ENCODE data around the gene HOXD13. TPM values are rescaled to one million over a fixed set of nuclear protein-coding genes. Genes with fewer than 3 reads are reported as not detected.

Gene HOXD13
- total and polyA plus RNA-seq, 2 experiments from 2014 or later: not detected

DNA sequence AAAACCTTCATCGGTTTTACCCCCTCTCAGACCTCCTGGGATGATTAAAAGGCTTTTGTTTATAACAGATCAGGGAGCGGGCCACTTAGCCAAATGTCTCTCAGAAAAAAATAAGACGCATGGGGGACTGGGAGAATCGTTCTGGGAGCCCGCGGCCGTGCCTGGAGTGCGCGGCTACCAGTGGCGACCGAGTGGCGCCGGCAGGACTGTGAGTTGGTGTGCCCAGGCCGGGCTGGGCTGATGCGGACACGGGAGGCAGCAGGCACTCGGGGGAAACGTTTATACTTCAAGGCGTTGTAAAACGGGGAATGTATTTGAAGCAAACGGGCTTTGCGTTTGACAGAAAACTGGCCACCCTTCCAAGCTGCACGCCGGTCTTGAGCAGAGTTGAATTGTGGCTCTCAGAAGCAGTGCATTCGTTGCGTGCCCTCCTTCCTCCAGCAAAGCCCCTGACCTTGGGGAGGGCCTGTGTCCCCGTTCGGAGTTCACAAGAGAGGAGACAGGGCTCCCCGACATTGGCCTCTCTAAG lies 19.4 kb downstream of the HOXD13 start:
- H2AFZ ChIP-seq: no peak overlapping the region
- peaks cover 38% of the 10 kb centered on the region for H3K4me1 ChIP-seq (ENCODE audit: insufficient read depth)
- no peak overlapping the region for H3K27ac Mint-ChIP-seq
- ATAC-seq (no peak), DNase-seq (ENCODE audit: low spot score) (no peak)
- H3K4me1 Mint-ChIP-seq: peaks cover 17% of the 10 kb centered on the region
- no peaks in the 10 kb centered on the region for H3K36me3 ChIP-seq (ENCODE audit: insufficient read depth)
- no peak overlapping the region for H3K4me3 ChIP-seq
- H3K79me2 ChIP-seq (replicated peaks; ENCODE audit: insufficient read depth): no peaks in the 10 kb centered on the region
- no peak overlapping the region for H3K4me2 ChIP-seq
- H3K9me3 Mint-ChIP-seq: peaks cover 8% of the 10 kb centered on the region
- H3K27me3 ChIP-seq (ENCODE audit: insufficient read depth): peaks cover 99% of the 10 kb centered on the region
- H3K27me3 Mint-ChIP-seq (ENCODE audit: insufficient read depth, low read depth, poor library complexity): peaks cover 96% of the 10 kb centered on the region
- H3K9me2 ChIP-seq (ENCODE audit: insufficient read depth): no peaks in the 10 kb centered on the region
- H3F3A ChIP-seq (replicated peaks; ENCODE audit: low read depth): peaks cover 51% of the 10 kb centered on the region
- no peak overlapping the region for H3K4me3 Mint-ChIP-seq
- H3K27ac ChIP-seq (ENCODE audit: low read depth): no peak overlapping the region
- peaks cover 35% of the 10 kb centered on the region for H4K20me1 ChIP-seq (replicated peaks; ENCODE audit: insufficient read depth)
- TF ChIP-seq EZH2 (IDR thresholded peaks at IDR 0.05; ENCODE audit: low read depth, unreplicated experiment) (peak; percentile 70), POLR2AphosphoS5 (IDR thresholded peaks at IDR 0.05; ENCODE audit: low read depth) (no peak), EZH2phosphoT487 (IDR thresholded peaks at IDR 0.05; ENCODE audit: unreplicated experiment) (peak; percentile 65)
- peaks cover 5% of the 10 kb centered on the region; the same call in 1 of the 3 replicates for H3K36me3 Mint-ChIP-seq (ENCODE audit: low read depth)

DNA sequence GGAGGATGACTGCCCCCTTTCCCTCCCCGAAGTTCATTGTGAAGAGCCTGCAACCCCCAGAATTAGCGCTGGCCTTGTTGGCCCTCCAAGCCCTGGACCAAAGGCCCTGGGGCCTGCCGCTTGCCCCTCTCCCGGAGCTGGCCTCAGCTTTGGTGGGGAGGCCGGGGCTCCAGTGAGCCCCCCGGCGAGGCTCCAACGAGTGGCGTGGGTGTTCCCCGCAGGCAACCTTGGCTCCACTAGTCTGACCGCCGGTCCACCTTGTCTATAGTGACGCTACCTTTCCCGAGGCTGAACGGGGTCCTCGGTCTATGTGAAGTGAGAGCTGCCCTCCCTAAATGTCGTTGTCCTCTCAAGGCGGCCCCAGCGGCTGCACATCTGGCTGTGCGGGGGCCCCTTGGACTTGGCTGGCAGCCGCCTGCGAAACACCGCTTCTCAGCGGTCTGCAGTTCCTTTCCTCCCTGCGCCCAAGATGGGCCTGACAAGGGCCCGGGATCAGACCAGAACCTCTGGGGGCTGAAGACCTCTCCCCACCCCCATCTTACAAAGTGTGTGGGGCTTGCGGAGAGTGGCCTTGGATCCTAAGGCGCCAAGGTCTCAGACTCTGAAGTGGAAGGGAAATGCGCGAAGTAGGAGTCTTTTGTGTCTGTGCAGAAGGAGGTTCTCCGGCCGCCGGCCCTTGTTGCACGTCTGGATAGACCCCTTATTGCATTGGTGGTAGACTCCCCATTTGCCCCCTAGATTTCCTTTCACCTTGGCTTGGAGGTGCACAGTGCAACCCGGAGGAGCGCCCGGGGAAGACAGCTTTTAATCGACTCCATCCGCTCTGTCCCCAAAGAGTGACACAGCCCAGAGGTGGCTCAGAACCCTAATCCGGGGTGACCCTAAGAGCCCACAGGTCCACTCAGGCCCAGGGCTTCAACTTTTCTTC lies 20.1 kb downstream of the HOXD13 start:
- Histone ChIP-seq H4K20me1 (replicated peaks; ENCODE audit: insufficient read depth) (peaks cover 35% of the 10 kb centered on the region), H3K9me2 (ENCODE audit: insufficient read depth) (no peaks in the 10 kb centered on the region), H3K4me2 (no peak overlapping the region), H3K27me3 (ENCODE audit: insufficient read depth) (peaks cover 100% of the 10 kb centered on the region), H3K27ac (ENCODE audit: low read depth) (no peak overlapping the region), H3K4me3 (no peak overlapping the region), H2AFZ (no peak overlapping the region), H3K36me3 (ENCODE audit: insufficient read depth) (no peaks in the 10 kb centered on the region), H3K4me1 (ENCODE audit: insufficient read depth) (peaks cover 38% of the 10 kb centered on the region), H3F3A (replicated peaks; ENCODE audit: low read depth) (peaks cover 52% of the 10 kb centered on the region), H3K79me2 (replicated peaks; ENCODE audit: insufficient read depth) (no peaks in the 10 kb centered on the region)
- TF ChIP-seq, protein P1, sequence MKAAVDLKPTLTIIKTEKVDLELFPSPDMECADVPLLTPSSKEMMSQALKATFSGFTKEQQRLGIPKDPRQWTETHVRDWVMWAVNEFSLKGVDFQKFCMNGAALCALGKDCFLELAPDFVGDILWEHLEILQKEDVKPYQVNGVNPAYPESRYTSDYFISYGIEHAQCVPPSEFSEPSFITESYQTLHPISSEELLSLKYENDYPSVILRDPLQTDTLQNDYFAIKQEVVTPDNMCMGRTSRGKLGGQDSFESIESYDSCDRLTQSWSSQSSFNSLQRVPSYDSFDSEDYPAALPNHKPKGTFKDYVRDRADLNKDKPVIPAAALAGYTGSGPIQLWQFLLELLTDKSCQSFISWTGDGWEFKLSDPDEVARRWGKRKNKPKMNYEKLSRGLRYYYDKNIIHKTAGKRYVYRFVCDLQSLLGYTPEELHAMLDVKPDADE (IDR thresholded peaks at IDR 0.05): no peak
- TF ChIP-seq EZH2 (IDR thresholded peaks at IDR 0.05; ENCODE audit: low read depth, unreplicated experiment) (peak; percentile 96), EZH2phosphoT487 (IDR thresholded peaks at IDR 0.05; ENCODE audit: unreplicated experiment) (peak; percentile 77), JUNB (IDR thresholded peaks at IDR 0.05; ENCODE audit: unreplicated experiment) (no peak)
- TF ChIP-seq, protein P2, sequence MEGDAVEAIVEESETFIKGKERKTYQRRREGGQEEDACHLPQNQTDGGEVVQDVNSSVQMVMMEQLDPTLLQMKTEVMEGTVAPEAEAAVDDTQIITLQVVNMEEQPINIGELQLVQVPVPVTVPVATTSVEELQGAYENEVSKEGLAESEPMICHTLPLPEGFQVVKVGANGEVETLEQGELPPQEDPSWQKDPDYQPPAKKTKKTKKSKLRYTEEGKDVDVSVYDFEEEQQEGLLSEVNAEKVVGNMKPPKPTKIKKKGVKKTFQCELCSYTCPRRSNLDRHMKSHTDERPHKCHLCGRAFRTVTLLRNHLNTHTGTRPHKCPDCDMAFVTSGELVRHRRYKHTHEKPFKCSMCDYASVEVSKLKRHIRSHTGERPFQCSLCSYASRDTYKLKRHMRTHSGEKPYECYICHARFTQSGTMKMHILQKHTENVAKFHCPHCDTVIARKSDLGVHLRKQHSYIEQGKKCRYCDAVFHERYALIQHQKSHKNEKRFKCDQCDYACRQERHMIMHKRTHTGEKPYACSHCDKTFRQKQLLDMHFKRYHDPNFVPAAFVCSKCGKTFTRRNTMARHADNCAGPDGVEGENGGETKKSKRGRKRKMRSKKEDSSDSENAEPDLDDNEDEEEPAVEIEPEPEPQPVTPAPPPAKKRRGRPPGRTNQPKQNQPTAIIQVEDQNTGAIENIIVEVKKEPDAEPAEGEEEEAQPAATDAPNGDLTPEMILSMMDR (conservative IDR thresholded peaks at IDR 0.05; ENCODE audit: low read depth in 2 of 2): no peak
- DNase-seq (ENCODE audit: low spot score): no peak
- peaks cover 17% of the 10 kb centered on the region for H3K4me1 Mint-ChIP-seq
- H3K27me3 Mint-ChIP-seq (ENCODE audit: insufficient read depth, low read depth, poor library complexity): peaks cover 98% of the 10 kb centered on the region
- no peak for ATAC-seq
- H3K9me3 Mint-ChIP-seq: peaks cover 13% of the 10 kb centered on the region
- H3K27ac Mint-ChIP-seq: no peak overlapping the region
- no peak overlapping the region for H3K4me3 Mint-ChIP-seq
- peaks cover 6% of the 10 kb centered on the region; the same call in 1 of the 3 replicates for H3K36me3 Mint-ChIP-seq (ENCODE audit: low read depth)
